DND-41 (cell line): ENCODE data around the gene SERTM2.

Experiments used
- ATAC-seq: fragments of 200-7000 bp; cut with Tn5 transposase; 3 replicates; pipeline ENCODE4 v1.9.1; 2021; ENCODE audit warnings: low read depth; ENCODE audit not compliant: insufficient read depth
- DNase-seq: peaks from one replicate; pipeline ENCODE4 v3.0.0-alpha.2; 2020
- H2AFZ ChIP-seq: 2 replicates; pipeline ENCODE4 v1.6.0; 2012; ENCODE audit warnings: low read depth, low read length
- H3K27ac ChIP-seq: 2 replicates; pipeline ENCODE4 v1.5.1; 2012; ENCODE audit warnings: low read length, inconsistent platforms
- H3K27me3 ChIP-seq: fragments of 200-600 bp; sonication (generic); 2 replicates; pipeline ENCODE4 v1.6.0; 2012; ENCODE audit warnings: low read length, mild to moderate bottlenecking, inconsistent platforms; ENCODE audit not compliant: insufficient read depth, poor library complexity
- H3K36me3 ChIP-seq: 2 replicates; pipeline ENCODE4 v1.5.1; 2012; ENCODE audit warnings: low read length, inconsistent platforms; ENCODE audit not compliant: insufficient read depth
- H3K4me1 ChIP-seq: 2 replicates; pipeline ENCODE4 v1.5.1; 2012; ENCODE audit warnings: mild to moderate bottlenecking, low read length; ENCODE audit not compliant: insufficient read depth
- H3K4me2 ChIP-seq: 2 replicates; pipeline ENCODE4 v1.6.0; 2012; ENCODE audit warnings: mild to moderate bottlenecking, moderate library complexity, low read length, inconsistent platforms; ENCODE audit not compliant: insufficient read depth
- H3K4me3 ChIP-seq, 2 experiments: fragments of 200-600 bp in 1 of 2; shearing (Covaris generic) in 1 of 2; 2 replicates each; pipeline ENCODE4 v1.5.1; 2012 to 2016; ENCODE audit warnings: inconsistent platforms in 2 of 2, low read length in 2 of 2, mild to moderate bottlenecking in 2 of 2, low read depth in 1 of 2, moderate library complexity in 1 of 2
- H3K79me2 ChIP-seq: 2 replicates; pipeline ENCODE4 v1.6.0; 2012; ENCODE audit warnings: low read length, inconsistent platforms; ENCODE audit not compliant: insufficient read depth
- H3K9ac ChIP-seq: 2 replicates; pipeline ENCODE4 v1.6.0; 2012; ENCODE audit warnings: low read depth, mild to moderate bottlenecking, inconsistent platforms, low read length, moderate library complexity
- H3K9me3 ChIP-seq: 2 replicates; pipeline ENCODE4 v1.5.1; 2012; ENCODE audit warnings: low read length, moderate library complexity, mild to moderate bottlenecking, inconsistent platforms; ENCODE audit not compliant: insufficient read depth, severe bottlenecking
- H4K20me1 ChIP-seq: 2 replicates; pipeline ENCODE4 v1.6.0; 2012; ENCODE audit warnings: low read length; ENCODE audit not compliant: insufficient read depth
- EZH2 ChIP-seq: IDR thresholded peaks from 3 replicates; pipeline ENCODE4 v1.6.1; 2012; ENCODE audit warnings: borderline replicate concordance, low read depth, mild to moderate bottlenecking, moderate library complexity, low read length, inconsistent platforms; ENCODE audit not compliant: severe bottlenecking
- TF ChIP-seq, protein P1 (sequence below): IDR thresholded peaks from 2 replicates; pipeline ENCODE4 v1.5.1; 2012; ENCODE audit warnings: borderline replicate concordance, low read length, moderate library complexity, mild to moderate bottlenecking; ENCODE audit not compliant: poor library complexity, severe bottlenecking; ENCODE audit errors: extremely low read depth

The SERTM2 gene

DNA sequence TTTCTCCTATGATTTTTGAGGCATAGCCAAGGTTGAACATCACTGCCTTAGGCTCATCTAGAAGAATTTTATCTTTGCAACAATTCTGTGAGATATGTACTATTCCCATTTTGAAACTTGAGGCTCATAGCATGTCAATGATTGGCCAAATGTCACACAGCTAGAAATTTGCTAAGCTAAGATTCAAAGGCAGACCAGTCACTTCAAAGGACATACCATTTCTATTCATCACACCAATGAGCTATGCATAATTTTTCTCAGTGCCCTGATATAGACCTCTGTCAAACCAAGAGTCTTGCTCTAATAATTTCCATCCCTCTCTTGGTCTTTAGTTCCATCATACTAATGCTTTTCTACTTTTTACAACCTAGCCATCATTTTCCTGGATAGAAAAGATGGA lies 27.6 kb upstream of the SERTM2 start:
- DNase-seq (no peak), ATAC-seq (no peak)
- no peaks in the 10 kb centered on the region for H3K4me1 ChIP-seq
- H4K20me1 ChIP-seq, result no peaks in the 10 kb centered on the region
- H3K9me3 ChIP-seq, result no peaks in the 10 kb centered on the region
- no peak overlapping the region for H2AFZ ChIP-seq
- H3K9ac ChIP-seq, result no peak overlapping the region
- H3K36me3 ChIP-seq, result no peaks in the 10 kb centered on the region
- H3K27me3 ChIP-seq, result no peaks in the 10 kb centered on the region
- no peak overlapping the region for H3K4me3 ChIP-seq
- no peaks in the 10 kb centered on the region for H3K79me2 ChIP-seq
- H3K4me2 ChIP-seq, result no peak overlapping the region
- no peak for TF ChIP-seq EZH2
- TF ChIP-seq, protein P1, sequence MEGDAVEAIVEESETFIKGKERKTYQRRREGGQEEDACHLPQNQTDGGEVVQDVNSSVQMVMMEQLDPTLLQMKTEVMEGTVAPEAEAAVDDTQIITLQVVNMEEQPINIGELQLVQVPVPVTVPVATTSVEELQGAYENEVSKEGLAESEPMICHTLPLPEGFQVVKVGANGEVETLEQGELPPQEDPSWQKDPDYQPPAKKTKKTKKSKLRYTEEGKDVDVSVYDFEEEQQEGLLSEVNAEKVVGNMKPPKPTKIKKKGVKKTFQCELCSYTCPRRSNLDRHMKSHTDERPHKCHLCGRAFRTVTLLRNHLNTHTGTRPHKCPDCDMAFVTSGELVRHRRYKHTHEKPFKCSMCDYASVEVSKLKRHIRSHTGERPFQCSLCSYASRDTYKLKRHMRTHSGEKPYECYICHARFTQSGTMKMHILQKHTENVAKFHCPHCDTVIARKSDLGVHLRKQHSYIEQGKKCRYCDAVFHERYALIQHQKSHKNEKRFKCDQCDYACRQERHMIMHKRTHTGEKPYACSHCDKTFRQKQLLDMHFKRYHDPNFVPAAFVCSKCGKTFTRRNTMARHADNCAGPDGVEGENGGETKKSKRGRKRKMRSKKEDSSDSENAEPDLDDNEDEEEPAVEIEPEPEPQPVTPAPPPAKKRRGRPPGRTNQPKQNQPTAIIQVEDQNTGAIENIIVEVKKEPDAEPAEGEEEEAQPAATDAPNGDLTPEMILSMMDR, result no peak
- no peak overlapping the region for H3K27ac ChIP-seq

DNA sequence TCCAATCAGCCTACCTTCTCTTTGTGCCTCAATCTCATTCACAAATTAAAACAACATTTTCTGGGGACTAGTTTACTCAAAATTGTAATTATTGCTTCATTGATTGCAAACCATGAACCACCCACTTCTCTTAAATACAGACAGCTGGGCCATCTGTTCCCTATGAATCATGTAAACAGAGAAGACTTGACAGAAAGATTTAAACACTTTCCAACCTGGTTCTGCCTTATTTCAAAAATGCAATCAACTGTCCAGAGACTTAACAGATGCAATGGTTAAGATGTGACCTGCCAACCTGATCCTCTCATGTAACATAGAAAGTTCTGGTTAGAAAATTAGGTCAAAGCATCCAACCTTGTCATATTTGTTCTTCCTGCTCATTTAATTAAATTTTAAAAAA lies 20.8 kb upstream of the SERTM2 start:
- no peaks in the 10 kb centered on the region for H3K9me3 ChIP-seq
- H2AFZ ChIP-seq, result no peak overlapping the region
- DNase-seq (no peak), ATAC-seq (no peak)
- H3K4me3 ChIP-seq, result no peak overlapping the region
- no peaks in the 10 kb centered on the region for H3K36me3 ChIP-seq
- H3K4me2 ChIP-seq, result no peak overlapping the region
- no peak overlapping the region for H3K9ac ChIP-seq
- H3K4me1 ChIP-seq, result no peaks in the 10 kb centered on the region
- no peaks in the 10 kb centered on the region for H4K20me1 ChIP-seq
- H3K27ac ChIP-seq, result no peak overlapping the region
- TF ChIP-seq, protein P1, result no peak
- no peak for TF ChIP-seq EZH2
- no peaks in the 10 kb centered on the region for H3K79me2 ChIP-seq
- no peaks in the 10 kb centered on the region for H3K27me3 ChIP-seq

GRCh38 chrX:111492085-111492484 lies 19.4 kb upstream of the SERTM2 start:
- Histone ChIP-seq H4K20me1 (no peaks in the 10 kb centered on the region), H3K27ac (no peak overlapping the region), H3K27me3 (no peaks in the 10 kb centered on the region), H3K4me1 (no peaks in the 10 kb centered on the region), H3K79me2 (no peaks in the 10 kb centered on the region), H3K4me3 (no peak overlapping the region), H3K9me3 (no peaks in the 10 kb centered on the region), H3K9ac (no peak overlapping the region), H3K36me3 (no peaks in the 10 kb centered on the region), H2AFZ (no peak overlapping the region), H3K4me2 (no peak overlapping the region)
- ATAC-seq (no peak), DNase-seq (no peak)
- TF ChIP-seq, protein P1, result no peak
- no peak for TF ChIP-seq EZH2

DNA sequence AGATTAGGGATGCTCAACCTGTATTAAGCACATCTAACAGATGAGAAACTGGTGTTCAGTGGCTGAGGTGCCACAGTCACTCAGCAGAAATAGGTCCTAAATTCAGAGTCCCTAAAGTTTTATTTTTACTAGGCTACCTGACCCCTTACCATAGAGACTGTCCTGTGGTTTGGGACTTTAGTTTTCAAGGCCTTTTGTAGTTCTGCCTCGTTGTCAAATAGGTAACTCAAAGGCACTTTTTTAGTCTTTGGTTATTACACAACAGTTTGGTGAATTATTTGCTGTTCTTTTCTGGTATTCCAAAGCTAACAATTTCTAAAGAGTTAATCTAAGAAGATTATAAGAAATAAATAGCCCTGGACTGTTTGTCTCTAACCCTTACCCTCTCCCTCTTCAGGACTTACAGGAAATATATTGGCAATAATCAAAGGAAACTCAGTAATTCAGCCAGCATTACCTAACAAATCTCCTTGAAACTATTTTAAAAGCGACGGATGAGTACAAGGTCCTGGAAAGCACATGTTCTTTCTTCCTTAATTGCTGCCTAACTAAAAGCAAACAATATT lies 12.8 kb upstream of the SERTM2 start:
- Histone ChIP-seq H3K9ac (no peak overlapping the region), H3K36me3 (no peaks in the 10 kb centered on the region), H3K4me2 (no peak overlapping the region), H3K9me3 (no peaks in the 10 kb centered on the region), H3K79me2 (no peaks in the 10 kb centered on the region), H3K4me3 (no peak overlapping the region), H4K20me1 (no peaks in the 10 kb centered on the region), H3K27me3 (no peaks in the 10 kb centered on the region), H3K4me1 (no peaks in the 10 kb centered on the region), H2AFZ (no peak overlapping the region), H3K27ac (no peak overlapping the region)
- TF ChIP-seq, protein P1, result no peak
- no peak for TF ChIP-seq EZH2
- ATAC-seq (no peak), DNase-seq (no peak)
